ENCODE results near the gene ERVFRD-1.
"Not testable (repeated sequence)": the region's sequence is repeated elsewhere in the genome, so short reads cannot be mapped to it uniquely, and the experiment has no call there.

ERVFRD-1 gene

DNA sequence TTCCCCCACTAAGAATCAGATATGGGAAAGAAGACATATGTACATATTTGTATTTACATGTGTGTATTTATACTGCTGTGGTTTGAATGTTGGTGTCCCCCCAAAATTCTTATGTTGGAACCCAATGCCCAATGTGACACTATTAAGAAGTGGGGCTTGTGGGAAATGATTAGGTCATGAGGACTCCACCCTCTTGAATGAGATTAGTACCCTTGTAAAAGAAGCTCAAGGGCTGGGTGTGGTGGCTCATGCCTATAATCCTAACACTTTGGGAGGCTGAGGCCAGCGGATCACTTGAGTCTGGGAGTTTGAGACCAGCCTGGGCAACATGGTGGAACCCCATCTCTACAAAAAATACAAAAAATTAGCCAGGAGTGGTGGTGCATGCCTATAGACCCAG, 21.8 kb downstream of the ERVFRD-1 start:
- no peak for DNase-seq

DNA sequence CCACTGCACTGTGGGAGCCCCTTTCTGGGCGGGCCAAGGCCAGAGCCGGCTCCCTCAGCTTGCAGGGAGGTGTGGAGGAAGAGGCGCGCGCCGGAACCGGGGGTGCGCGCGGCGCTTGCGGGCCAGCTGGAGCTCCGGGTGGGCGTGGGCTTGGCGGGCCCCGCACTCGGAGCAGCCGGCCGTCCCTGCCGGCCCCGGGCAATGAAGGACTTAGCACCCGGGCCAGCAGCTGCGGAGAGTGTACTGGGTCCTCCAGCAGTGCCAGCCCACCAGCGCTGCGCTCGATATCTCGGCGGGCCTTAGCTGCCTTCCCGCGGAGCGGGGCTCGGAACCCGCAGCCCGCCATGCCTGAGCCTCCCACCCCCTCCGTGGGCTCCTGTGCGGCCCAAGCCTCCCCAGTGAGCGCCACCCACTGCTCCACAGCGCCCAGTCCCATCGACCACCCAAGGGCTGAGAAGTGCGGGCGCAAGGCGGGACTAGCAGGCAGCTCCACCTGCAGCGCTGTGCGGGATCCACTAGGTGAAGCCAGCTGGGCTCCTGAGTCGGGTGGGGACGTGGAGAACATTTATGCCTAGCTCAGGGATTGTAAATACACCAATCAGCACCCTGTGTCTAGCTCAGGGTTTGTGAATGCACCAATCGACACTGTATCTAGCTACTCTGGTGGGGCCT, 24.2 kb downstream of the ERVFRD-1 start:
- not testable (repeated sequence) for DNase-seq

DNA sequence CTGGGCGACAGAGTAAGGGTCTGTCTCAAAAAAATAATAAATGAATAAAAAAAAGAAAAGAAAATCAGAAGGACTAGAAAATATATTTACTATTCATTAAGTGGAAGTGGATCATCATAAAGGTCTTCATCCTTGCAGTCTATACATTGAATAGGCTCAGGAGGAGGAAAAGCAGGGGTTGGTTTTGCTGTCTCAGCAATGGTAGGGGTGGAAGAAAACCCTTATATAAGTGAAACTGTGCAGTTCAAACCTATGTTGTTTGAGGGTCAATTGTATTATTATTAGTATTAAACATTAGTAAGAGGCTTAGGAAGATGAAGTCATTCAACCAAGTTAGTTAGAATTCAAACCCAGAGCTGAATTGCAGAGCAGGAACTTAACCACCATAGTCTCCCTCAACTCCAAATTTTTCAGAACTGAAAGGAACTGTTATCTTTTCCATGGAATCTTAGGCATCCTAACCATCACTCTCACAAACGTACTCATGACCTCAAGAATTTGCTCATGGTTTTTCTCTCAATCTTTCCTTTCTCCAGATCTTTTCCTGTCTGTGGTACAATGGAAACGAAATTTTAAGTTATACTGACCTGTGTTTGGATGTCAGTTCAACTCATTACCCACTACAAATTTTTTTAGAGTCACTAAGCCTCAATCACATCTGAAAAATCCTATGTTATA, 25.6 kb downstream of the ERVFRD-1 start:
- DNase-seq: no peak

DNA sequence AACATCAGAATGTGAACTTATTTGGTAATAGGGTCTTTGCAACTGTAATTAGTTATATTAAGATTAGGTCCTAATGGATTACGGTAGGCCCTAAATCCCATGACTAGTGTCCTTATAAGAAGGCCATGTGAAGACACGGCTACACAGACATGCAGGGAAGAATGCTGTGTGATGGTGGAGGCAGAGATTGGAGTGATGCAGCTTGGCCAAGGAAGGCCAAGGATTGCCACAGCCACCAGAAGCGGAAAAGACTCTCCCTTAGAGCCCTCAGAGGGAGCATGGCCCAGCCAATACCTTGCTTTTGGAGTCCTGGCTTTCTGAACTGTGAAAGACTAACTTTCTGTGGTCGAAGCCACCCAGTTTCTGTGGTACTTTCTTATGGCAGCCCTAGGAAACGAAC, 27.6 kb downstream of the ERVFRD-1 start:
- DNase-seq: no peak

DNA sequence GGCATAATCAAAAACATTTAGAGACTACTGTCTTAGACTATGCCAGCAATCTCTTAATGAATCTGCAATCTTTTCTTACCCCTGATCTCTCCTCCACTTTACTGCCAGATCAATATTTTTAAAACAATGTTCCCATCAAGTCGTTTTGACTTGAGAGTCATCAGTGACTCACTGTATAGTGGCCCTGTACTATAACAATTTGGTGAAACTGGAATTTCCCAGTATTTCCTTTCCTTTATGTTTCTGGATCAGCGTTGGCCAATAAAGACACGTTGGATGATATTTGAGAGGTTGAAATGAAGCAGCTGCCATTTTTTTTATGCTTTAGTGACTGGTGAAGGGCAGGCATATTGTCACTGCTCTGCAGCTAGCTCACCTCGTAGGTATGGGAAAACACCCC, 28.0 kb downstream of the ERVFRD-1 start:
- no peak for DNase-seq

DNA sequence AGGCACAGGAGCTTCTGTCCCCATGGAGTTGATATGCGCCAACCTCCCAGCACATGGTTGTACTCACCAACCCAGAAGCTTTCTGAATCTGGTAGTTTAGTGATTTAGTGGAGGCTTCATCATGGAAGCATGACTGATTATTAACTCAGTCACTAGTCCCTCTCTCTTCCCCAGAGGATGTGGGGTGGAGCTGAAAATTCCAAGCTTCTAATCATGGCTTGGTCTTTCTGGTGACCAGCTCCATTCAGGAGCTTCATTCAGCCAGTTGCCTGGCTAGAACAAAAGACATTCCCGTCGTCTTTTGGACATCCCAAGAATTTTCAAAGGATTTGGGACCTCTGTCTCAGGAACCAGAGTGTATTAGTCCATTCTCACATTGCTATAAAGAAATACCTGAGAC, 31.2 kb downstream of the ERVFRD-1 start:
- DNase-seq: no peak

DNA sequence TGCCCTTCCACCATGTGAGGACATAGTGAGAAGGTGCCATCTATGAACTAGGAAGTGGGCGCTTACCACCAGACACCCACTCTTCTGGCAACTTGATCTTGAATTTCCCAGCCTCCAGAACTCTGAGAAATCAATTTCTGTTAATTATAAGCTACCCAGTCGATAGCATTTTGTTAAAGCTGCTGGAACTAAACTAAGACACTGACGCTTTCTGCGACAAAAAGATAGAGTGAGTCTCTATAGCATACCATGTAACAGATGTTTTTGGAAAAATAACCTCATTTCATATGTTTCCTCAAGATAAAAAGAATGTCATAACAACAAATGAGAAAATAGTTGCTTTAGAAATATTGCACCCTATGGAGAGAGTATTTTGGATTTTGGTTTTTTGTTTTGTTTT, 33.3 kb downstream of the ERVFRD-1 start:
- DNase-seq: no peak

DNA sequence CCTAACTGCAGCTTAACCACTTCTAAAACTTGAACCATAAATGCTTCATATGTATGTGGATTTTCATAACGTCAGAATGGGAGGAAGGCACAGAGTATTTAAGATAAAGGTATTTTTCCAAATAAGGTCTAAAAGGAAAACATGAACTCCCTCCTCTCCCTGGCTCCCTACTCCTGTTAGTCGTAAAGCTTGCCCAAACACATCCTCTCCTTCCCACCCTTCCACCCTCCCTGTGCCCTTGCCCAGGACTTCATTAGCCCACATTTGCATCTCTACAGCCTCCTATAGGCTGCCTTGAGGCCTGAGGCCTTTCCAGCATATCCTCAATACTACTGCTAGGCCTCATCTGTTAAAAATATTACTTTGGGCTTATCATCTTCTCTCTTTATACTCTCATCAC, 35.0 kb downstream of the ERVFRD-1 start:
- DNase-seq: no peak

DNA sequence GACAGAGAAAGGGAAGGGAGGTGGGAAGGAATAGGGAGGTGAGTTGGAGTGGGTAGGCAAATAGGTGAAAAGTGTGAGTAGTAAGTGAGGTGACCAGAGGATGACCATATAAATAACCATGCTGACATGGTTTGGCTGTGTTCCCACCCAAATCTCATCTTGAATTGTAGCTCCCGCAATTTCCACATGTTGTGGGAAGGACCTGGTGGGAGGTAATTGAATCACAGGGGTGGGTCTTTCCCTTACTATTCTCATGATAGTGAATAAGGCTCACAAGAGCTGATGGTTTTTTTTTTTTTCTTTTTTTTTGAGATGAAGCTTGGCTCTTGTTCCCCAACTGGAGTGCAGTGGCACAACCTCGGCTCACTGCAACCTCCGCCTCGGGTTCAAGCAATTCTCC, 39.4 kb downstream of the ERVFRD-1 start:
- DNase-seq: no peak

DNA sequence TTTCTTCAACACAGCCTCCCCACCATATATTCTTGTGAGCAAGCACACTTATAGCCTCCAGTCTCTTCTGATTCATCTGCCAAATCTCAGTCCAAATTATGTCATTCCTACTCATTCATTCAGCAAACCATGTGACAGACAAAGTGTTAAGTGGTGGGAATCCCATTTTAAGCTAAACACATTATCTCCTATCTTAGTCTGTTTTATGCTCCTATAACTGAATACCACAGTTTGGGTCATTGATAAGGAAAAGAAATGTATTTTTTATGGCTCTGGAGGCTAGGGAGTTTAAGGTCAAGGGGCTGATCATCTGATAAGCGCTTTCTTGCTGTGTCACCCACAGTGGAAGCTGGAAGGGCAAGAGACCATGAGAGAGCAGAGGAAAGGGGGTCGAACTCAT, 41.8 kb downstream of the ERVFRD-1 start:
- DNase-seq: no peak

DNA sequence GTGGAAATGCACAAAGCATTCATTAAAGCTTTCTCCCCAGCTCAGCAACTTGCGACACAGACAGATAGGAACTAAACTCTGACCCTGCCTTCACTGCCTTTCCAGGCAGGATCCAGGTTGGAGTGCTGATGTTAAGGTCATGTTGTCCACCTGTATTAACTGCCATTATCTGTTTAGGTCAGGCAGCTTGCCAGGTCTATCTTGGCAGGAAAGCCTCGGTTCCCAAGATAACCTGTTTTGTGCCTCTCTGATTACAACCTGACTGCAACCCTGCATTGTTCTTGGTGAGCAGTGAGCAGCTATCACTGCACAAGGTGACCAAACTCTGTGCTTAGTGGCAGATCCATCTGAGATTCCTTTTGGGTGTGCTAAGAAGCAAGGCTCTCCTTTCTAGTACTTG, 44.2 kb downstream of the ERVFRD-1 start:
- no peak for DNase-seq

DNA sequence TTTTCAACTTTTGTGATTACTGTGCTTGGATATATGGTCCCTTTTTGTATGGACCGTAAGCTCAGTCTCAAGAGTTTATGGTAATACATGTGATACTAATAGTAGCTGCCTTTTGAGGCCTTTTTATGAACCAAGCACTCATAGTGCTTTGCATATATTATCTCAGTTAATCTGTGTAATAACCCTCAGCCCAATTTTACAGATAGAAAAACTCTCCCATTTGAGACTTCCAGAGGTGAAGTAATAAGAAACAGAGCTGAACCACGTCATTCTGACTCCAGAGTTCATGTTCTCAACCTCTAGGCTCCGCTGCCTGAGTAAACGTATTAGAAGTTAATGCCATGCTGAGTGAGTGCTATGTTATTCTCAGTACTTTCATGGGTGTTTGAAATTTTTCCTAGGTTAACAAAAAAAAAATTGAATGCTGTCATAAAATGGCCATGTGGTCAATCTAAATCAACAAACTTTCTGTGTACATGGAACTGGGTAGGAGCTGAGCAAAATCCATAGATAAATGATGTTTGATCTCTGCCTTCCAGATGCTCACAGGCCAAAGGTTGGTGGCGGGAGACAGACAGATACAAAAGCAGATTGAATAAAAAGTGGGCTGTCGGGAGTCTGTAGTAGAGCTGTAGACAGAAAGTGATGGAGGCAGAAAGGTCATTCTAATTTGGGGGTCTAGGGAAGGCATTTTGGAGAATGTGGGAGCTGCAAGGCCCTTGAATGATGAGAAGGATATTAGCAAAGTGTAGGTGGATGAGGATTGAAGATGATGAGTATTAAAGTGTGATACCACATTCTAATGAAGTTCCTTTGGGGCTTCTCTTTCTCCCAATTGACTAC, 44.8 kb downstream of the ERVFRD-1 start:
- no peak for DNase-seq

DNA sequence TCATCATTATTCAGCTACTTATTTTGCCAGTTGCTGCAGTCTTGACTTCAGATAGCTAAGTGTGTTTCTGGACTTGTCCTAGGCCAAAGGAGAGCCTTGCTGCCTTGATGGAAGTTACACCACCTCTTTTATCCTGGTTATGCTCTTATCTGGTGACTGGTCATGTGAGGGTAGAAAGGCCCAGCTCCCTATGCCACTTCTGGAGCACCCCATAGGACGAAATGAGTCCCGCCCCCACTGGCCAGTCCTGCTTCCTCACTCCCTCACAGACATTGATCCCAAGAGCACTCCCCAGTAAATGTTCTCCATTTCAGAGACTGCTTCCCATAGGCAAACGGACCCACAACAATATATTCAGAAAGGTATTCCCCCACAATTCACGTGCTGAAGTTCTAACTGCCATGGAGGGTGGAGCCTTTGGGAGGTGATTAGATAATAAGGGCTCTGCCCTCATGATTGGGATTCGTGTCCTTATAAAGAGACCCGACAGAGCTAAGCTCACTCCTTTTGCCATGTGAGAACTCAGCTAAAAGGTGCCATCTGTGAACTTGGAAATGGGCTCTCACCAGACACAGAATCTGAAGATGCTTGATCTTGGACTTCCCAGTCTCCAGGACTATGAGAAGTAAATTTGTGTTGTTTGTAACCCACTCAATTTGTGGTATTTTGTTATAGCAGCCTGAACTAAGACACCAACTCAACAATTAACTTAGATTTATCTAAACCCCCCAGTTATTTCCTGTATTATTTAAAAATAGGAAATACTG, 45.9 kb downstream of the ERVFRD-1 start:
- no peak for DNase-seq

DNA sequence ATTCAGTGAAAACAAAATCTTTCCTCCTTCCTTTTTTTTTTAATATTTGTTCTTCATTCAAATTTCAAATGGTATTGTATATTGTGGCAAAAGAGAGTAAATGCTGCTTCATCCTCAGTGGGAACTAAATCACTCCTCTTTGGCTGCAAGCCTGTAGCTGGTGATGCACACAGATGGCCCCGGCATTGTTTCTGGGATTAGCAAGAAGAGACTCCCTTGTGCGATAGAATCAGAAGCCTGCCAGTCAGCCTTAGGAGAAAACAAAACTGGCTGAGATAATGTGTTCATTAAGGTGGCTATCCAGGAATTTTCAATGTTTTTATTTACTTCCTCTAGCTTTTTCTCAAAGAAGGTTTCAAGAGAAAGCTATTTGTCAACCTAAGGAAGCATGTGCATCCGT, 46.7 kb downstream of the ERVFRD-1 start:
- DNase-seq: no peak

DNA sequence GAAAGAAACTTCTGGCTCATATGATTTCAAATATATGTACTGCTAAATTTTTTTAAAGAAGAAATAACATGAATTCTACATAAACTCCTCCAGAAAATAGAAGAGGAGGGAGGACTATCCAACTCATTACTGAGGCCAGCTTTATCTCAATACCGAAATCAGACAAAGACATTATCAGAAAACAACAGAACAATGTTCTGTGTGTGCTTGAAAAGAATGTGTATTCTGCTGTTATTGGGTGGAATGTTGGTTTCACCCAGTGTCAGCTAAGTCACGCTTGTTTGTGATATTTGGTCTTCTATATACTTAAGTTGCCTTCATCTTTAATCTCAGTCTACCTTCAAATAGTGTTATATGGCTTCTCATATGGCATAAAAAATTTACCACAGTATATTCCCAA, 48.8 kb downstream of the ERVFRD-1 start:
- DNase-seq: no peak

DNA sequence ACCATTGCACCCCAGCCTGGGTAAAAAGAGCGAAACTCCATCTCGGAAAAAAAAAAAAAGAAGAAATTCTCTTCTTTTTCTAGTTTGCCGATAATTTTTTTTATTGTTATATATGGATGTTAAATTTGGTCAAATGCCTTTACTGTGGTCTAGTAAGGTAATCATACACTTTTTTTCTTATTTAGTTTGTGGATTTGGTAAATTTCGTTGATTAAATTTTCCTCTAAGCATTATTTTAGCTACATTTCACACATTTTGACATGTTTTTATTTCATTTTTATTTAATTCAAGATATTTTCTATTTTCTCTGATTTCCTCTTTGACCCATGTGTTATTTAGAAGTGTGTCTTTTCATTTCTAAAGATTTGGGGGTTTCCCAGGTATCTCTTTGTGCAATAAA, 49.4 kb downstream of the ERVFRD-1 start:
- no peak for DNase-seq

DNA sequence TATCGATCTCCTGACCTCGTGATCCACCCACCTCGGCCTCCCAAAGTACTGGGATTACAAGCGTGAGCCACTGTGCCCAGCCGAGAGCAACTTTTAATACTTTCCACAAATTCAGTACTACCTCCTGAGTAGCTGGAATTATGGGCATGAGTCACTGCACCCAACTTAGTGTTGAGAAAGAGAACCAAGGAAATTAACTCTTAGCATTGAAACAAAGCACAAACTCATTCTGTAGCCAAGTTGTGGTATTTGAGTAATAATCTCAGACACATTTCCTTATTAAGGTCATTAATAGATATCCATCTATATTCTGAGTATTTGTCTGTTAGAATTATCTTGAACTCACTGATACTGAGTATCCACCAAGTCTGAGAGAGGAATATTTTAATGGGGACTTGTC, 53.1 kb downstream of the ERVFRD-1 start:
- DNase-seq: no peak

DNA sequence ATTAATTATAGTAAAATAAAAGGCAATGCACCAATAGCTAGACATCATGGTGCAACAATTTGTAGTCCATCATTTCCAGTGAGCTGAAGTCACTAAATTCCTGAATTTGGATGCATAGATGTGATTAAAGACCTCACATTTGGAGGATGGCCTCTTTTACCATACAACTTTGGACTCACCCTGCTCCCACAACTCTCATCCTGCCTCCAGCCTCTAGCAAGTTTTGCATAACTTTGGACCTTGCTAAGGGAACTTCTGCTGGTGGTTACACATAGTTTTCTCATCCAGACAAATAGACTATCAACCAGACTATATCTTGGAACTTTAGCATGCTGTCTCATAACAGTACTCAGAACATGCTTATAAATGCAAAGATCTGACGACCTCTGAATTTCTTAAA, 54.7 kb downstream of the ERVFRD-1 start:
- no peak for DNase-seq

DNA sequence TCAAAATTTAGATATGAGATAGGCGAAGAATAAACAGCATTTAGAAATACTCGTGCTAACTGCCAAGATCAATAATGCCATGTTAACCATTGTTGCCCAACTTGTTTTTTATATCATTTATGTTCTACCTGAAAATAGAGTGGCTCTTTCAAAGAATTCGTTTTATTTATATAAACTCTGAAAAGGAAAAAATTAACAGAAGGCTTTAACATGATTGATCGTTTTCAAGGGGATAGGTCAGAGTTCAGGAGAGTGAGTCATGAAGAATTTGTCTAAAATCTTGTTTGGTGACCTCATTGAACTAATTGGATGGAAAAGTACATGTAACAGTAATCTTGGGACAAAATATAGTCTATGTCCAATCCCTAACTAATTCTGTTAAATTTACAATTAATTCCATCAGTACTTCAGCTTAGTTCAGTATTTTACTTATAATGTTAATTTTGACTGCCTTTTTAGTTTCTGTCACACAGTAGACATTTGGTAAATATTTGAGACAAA, 56.3 kb downstream of the ERVFRD-1 start:
- DNase-seq: no peak

DNA sequence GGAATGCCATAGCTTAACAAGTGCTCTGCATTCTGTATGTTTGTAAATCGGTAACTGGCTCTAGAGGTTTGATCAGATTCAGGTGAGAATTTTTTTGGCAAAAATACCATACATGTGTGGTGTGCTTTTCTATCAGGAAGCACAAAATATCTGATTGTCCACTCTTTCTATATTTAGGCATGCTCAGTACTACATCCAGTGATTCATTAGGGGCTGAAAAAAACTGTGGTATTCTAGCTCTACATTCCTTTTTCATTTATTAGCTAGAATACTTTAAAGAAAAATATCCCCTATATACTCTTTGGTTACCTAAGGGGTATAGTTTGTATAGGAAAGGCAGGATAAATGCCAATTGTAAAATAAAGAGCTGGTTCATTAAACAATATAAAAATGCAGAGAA, 56.8 kb downstream of the ERVFRD-1 start:
- no peak for DNase-seq

DNA sequence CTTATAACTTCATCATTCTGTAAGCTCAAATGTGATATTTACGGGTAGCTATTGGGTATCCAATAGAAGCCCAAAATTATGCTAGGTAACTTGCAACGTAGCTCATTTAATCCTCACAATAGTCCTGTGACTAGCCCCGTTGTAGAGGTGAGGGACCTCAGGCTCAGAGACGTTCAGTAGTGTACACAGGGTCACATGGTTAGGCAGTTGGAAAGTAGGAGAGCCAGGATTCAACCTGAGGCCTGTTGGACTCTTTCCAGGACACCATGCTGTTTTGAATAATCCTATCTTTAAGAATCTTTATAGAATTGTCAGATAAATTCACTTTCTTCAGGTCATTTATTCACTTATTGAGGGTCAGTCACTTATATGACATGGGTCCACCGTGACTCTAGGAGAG, 58.2 kb downstream of the ERVFRD-1 start:
- DNase-seq: no peak
